HG03064 (cell line): ENCODE results near the gene EPHA10.
A peak's percentile ranks its signal among the peaks of the same experiment; 100 is the strongest.
"Not testable (repeated sequence)": the region's sequence is repeated elsewhere in the genome, so short reads cannot be mapped to it uniquely, and the experiment has no call there.

Source experiments
- ATAC-seq: cut with Tn5 transposase; IDR thresholded peaks from one replicate; pipeline ENCODE4 v1.9.1; 2021; ENCODE audit warnings: low read depth; ENCODE audit not compliant: unreplicated experiment

The EPHA10 gene

DNA sequence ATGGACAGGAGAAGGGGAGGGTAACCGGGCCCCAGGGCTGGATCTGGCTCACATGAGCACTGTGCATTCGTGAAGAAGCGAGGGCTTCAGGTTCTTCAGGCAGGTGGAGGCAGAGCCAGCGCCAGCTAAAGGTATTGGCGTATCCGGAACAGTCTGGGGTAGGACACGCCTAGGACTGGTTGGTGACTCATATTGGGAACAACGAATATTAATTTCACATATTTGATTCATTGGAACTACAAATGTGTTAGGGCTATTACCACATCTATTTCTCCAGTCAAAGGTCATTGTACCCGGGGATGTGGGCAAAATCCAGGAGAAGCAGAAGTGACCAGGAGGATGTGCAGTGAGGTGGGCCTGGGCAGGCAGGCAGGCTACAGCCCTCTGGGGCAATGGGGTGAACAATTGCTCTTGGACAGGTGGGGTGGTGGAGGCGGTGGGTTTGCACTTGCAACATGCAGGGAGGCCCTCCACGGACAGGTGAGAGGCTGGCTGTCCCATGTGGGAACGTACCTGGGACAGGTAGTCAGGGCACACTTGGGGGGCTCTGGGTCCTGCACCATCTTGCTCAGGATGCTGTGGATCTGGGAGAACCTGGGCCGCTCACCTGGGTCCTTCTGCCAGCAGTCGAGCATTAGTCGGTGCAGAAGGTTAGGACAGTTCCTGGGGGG lies 45.9 kb downstream of the EPHA10 start:
- no peak for ATAC-seq

DNA sequence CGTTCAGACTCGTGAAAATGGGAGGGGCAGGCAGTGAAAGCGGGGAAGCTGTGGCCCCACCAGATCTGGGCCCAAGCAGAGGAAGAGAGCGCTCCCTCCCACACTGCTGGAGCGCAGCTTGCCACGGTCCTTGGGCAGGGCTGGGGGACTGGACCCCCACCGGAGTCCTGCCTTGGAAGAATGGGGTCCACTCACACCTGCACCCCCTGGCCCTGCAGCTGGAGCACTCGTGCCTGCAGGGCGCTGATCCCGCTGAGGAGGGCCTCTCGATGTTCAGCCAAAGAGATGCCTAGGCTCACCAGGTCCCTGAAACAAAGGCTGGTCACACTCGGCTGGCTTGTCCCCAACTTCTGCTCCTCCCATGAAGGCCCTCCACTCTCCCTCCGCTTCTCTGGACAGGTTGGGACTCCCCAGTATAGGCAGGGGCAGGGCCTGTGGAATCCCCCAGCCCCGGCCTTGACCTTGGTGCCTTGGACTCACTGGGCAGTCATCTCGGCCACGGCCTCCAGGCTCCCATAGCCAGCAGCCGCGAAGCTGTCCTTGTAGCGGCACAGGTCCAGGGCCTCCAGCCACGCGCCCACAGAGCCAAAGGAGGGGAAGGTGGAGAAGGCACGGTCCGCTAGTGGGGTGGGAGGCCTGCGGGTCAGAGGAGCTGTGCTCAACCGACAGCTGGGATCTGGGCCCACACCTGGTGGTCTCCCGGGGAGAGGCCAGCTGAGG lies 46.6 kb downstream of the EPHA10 start:
- no peak for ATAC-seq

DNA sequence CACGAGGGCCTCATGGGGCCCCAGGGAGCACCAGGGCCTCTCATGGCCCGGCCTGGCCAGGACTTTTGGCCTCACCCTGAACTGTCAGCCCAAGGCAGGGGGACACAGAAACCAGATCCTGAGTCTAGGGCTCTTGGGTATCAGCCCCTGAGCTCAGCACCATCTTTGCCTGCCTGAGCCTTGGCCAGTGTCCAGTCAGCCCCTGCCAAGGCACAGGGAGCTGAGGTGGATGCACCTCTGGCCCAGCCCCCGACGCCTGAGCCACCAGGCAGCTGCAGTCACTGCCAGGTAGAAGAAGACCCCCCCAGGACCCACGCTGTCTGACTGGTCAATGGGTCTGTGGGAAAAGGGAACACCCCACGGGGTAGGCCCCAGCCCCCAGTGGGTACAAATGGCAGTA lies 47.3 kb downstream of the EPHA10 start:
- ATAC-seq, result no peak

DNA sequence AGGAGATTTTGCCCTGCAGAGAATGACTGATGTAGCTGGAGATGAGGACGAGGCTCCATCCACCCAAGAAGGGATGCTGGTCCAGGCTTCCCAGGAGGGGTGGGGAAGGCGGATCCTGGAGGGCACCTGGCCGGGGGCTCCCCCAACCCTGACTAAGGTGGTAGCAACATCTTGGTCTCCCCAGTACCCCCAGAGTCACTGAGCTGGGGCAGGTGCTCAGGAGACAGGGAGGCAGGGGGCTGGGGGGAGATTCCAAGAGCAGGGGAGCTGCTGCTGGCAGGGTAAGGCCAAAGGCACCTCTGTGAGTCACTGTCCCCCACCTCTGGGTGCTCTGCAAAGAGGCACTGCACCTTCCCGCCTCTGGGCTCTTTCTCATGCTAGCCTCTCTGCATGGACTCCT lies 48.6 kb downstream of the EPHA10 start:
- ATAC-seq, result no peak

DNA sequence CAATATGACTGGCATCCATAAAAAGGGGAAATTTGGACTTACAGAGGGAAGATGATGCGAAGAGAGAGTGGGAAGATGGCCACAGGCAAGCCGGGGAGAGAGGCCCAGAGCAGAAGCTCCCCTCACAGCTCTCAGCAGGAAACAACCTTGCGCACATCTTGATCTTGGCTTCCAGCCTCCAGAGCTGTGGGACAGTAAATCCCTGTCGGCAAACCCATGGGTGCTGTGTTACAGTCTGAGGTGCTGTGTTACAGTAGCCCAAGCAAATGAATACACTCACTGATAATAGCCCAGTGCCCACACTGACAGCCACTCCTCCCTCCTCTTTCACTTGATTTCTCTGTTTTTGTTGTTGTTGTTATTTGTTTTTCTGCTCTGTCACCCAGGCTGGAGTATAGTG lies 50.2 kb downstream of the EPHA10 start:
- no peak for ATAC-seq

DNA sequence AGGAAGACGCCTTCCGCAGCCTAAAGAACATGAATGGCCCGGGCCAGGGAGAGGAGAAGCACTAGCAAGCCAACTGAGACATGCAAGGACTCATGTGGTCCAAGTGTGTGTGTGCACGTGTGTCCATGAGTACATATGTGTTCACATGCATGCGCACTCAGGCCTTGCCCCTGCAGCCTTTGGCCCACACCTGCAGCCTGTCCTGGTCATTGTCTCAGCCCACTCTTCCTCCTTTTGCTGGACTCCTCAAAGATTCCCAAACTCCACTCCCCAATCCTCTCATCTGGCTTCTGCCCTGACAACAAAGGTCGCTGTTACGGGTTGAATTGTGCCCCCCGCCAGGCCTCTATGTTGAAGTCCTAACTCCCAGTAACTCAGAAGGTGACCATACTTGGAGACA lies 50.7 kb downstream of the EPHA10 start:
- ATAC-seq, result no peak

DNA sequence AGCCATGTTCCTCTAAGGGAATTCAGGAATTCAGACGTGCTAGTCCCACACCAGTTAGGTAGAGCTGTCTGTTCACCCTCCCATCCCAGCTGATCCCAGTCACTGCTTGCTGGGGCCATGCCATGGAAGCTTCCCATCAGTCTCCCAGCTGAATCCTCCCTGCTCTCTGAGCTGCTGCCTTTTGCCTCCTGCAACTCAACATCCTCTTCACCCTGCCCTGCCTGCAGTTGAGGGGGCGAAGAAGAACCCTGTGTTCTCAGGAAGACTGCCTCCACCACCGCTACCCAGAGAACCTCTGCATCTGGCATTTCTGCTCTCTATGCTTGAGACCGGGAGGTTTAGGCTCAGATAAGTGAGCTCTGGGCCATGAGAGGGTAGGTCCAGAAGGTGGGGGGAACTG lies 56.4 kb downstream of the EPHA10 start:
- ATAC-seq, result no peak

DNA sequence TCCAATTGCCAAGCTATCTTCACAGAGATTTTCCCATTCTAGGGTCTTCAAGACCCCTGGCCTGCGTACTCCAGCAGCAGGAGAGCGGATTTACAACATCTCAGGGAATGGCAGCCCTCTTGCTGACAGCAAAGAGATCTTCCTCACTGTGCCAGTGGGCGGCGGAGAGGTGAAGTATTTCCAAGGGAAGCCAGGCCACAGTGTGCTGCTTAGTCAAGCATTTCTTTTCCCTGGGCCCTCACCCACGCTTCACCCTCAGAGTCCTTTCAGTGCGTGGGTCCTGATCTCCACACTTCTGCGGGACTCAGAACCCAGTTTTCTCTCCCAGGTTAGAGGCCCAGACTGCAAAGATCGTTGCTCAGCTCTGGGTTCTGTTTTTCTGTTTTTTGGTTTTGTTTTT lies 59.5 kb downstream of the EPHA10 start:
- no peak for ATAC-seq

DNA sequence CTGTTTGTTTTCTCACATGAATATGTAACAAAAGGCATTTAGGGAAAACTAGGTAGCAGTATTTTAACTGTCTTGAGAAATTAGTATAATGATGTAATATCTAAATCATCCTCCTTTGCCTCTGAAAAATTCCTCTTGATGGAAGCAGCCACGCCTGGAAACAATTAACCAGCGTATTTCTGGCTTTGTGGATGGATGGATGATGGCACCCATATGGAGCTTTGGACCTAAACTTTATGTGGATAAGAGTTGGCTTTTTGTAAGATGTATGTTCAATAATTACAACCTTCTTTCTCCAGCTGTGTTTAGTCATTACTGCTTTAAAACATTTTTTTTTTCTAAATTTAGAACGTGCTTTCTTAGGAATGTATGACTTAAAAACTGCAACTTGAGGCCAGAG lies 60.0 kb downstream of the EPHA10 start:
- ATAC-seq, result no peak

DNA sequence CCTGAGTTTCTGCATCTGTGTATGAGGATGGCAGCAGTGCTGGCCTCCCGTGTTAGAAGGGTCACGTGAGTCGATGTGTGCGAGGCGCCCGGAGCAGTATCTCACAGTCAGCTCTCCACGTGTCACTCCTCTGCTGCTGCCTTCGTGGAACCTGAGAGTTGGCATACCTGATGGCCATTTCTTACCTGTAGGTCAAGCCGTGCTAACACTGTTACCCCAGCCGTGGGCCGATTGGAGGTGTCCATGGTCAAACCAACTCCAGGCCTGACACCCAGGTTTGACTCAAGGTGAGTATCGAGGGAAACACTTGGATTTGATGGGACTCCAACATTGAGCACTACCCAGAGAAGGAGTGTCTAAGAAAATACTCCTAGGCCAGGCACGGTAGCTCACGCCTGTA lies 61.9 kb downstream of the EPHA10 start:
- no peak for ATAC-seq

DNA sequence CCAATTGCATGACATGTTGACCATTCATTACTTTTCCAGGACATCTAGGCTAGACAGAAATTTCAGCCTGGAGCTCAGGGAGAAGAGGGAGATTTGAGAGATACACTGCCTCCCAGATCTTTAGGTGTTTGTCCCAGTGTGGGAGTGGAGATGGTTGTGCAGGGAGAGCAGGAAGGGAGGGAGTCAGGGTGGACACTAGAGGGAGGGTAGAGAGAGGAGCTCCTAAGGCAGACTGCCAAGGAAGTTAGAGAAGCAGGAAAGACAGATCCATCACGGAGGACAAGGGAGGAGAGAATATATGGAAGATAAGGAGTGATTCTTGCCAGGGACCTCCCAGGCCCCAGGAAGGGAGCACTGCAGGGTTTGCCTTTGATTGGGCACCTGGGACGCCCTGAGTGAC lies 63.9 kb downstream of the EPHA10 start:
- ATAC-seq, result no peak

DNA sequence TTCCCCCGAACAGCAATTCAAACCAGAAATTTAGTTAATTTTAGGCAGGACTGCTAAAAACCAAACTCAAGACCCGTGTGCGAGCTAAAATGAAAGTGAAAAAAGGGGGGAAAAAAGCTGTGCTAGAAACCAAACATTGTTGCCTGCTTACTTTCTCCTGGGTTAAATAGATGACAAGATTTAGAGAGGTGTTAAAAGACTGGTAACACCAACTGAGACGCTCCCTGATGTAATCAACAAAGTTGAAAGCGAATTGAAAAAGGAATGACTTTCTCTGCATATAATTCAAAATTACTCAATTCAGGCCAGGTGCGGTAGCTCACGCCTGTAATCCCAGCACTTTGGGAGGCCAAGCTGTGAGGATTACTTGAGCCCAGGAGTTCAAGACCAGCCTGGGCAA lies 65.8 kb downstream of the EPHA10 start:
- no peak for ATAC-seq

DNA sequence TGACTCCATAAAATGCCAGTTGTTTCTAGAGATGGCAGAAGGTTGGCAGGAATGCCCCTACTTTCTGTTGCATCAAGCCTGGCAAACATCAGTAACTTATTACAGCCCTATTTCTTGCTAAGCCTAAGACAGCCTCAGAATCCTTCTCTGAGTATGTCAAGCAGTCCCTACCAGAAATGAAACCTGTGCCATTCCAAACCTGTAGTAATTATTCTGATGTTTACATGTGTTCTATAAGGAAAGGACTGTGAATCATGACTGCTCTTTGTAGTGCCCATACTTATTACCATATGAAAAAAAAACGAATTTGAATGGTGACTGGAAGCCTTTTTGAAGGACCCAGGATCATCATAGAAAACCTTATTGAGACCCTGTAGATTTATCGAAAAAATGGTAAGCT lies 67.2 kb downstream of the EPHA10 start:
- ATAC-seq, result no peak

DNA sequence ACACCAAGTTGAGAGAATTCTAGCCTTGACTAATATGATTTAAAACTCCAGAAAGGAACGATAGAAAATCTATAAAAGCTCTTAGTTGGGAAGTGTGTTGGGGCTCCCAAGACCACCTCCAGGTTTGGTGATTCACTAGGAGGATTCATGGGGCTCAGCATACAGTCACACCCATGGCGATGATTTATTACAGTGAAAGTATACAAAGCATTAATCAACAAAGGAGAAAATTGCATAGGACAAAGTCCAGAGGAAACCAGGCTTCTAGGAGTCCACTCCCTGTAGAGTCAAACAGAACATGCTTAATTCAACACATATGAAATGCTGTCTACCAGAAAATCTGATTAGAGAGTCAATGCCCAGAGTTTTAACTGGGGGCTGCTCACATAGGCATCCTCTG lies 67.8 kb downstream of the EPHA10 start:
- ATAC-seq, result no peak

DNA sequence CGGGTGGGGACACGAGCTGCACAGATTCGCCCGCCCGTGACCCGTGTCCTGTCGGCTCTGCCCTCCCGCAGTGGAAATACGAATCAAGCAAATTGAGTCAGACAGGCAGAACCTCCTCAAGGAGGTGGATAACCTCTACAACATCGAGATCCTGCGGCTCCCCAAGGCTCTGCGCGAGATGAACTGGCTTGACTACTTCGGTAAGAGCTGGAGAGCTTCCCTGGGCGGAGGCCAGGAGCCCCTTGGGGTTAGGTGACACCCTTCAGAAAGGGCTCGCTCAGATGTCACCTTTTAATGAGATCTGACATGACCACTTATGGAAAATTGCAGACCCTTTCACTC lies 72.1 kb downstream of the EPHA10 start:
- ATAC-seq, result no peak

DNA sequence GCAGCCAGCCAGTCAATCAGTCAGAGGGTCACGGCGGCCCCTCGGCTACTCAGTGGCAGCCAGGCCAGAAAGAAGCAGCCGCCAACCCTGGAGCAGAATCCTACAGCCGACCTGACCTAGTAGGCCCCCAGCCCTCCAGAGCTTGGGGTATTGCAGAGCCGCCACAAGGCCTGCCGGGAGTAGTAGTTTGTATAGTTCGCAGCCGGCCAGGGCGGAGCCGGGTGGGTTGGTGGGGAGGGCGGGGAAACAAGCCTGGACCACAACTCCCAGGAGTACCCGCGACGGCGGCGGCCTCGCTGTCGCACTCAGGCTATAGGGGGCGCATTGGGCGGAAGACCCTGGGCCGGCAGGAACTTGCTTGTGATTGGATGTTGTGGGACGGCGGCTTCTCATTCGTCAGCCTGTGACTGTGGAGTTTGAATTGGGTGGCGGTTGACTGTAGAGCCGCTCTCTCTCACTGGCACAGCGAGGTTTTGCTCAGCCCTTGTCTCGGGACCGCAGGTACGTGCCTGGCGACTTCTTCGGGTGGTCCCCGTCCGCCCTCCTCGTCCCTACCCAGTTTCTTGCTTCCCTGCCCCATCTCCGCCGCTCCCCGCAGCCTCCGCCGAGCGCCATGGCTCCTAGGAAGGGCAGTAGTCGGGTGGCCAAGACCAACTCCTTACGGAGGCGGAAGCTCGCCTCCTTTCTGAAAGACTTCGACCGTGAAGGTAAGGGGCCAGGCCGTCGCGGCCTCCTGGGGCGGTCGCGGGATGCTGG lies 72.7 kb downstream of the EPHA10 start, which contains the start of gene CDCA8:
Gene CDCA8 (plus strand): TSS at position 439 of the 756 bp plus-strand sequence. CDS start 175 bp downstream, at position 614.
- ATAC-seq, result peak; percentile 66

DNA sequence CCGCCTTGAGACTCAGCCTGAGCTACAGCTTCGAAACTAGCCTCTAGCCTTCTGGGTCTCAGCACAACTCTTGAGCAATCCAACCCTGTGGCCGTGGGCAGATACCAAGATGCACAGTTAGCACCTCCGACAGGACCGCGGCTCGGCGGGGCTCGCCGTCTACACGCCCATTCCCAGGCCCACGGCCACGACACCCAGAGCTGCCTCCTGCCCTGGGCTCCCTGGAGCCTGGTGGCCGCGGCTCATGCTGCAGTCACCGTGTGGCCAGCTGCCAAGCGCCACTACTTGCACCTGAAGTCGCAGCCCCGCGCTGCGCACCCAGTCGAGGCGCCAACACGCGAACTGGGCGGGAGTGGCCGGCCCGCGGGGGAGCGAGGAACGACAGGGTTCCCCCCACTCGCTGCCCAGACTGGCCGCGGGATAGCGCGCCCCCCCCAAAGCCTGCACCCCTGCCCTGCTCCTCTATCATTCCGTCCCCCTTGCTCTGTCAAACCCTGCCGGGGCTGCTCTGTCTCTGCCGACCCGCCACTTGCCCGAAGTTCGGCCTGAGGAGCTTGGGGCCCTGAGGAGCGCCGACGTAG lies 73.3 kb downstream of the EPHA10 start:
- ATAC-seq, result peak; percentile 4

DNA sequence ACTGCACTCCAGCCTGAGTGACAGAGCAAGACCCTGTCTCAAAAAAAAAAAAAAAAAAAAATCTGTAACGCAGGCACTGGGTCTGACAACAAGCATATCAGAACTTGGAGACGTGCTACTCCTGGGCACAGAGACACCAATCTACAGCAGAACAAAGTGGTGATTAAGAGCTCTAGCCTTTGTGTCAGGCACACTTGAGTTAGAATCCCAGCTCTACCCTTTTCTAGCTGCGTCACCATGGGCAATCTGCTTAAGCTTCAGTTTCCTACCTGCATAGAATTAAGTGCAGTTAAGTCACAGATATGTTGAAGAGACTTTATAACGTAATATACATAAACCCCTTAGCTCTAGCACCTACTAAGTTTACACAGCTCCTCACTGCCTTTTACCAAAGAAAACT lies 76.0 kb downstream of the EPHA10 start:
- no peak for ATAC-seq

DNA sequence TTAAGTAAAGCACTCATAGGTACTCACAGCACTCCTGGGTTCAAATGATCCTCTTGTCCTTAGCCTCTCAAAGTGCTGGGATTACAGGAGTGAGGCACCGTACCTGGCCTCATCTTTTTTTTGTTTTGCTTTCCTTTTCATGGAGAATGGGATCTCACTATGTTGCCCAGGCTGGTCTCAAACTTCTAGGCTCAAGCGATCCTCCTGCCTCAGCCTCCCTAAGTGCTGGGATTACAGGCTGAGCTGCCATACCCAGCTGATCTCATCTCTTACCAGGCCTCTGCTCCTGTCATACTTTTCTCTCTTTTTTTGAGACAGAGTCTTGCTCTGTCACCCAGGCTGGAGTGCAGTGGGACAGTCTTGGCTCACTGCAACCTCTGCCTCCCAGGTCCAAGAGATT lies 77.2 kb downstream of the EPHA10 start:
- ATAC-seq, result not testable (repeated sequence)

DNA sequence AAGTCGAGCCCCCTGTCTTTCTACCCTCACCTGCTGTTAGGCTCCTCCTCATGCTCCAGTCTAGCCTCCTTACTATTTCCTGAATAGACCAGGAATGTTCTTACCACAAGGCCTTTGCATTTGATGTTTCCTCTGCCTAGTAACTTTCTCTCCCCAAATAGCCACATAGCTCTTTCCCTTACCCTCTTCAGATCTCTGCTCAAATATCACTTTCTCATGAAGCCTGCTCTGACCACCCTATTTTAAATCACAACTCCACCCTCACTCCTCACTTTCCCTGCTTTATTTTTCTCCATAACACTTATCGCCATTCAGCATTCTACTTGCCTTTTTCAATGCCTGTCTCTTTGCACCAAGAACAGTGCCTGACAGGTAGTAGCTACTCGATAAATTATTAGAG lies 79.2 kb downstream of the EPHA10 start:
- no peak for ATAC-seq

DNA sequence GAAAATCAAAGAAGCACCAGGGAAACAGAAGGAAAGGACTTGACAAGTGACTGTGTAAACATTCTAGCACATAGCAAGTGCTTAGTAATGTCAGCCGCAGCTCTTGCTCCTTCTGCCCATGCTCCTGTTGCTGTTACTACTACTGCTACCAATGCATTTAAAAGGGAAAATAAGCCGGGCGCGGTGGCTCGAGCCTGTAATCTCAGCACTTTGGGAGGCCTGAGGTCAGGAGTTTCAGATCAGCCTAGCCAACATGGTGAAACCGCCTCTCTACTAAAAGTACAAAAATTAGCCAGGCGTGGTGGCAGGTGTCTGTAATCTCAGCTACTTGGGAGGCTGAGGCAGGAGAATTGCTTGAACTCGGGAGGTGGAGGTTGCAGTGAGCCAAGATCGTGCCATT lies 80.7 kb downstream of the EPHA10 start:
- ATAC-seq, result not testable (repeated sequence)
